HepG2 (cell line): ENCODE data around the gene SELENOI. TPM values are rescaled to one million over a fixed set of nuclear protein-coding genes. Genes with fewer than 3 reads are reported as not detected.

Experiments used
- ATAC-seq: fragments of 200-7000 bp; cut with Tn5 transposase; 3 replicates; pipeline ENCODE4 v1.9.1; 2020; ENCODE audit warnings: mild to moderate bottlenecking, moderate library complexity
- BruUV-seq: library from RNA; stranded (reverse); fragments of 400-500 nt; replicated peaks from 2 replicates; lab custom pipeline; 2021; lab: Mats Ljungman, UMichigan
- CTCF ChIA-PET: fragments of 300-600 bp; formaldehyde crosslinking; extraction: SDS; loops from one replicate; lab custom pipeline; 2021; ENCODE audit warnings: low total read pairs, inconsistent platforms, low intra/inter-chr PET ratio; lab: Yijun Ruan, JAX
- POLR2A ChIA-PET: fragments of 350-600 bp; sonication (Branson Sonifier 250); formaldehyde crosslinking; loops from one replicate; lab custom pipeline; 2020; ENCODE audit warnings: antibody characterized with exemption, inconsistent platforms; lab: Yijun Ruan, JAX
- DNase-seq: peaks from one replicate; pipeline ENCODE4 v3.0.0-alpha.2; 2015; ENCODE audit warnings: low spot score
- FAIRE-seq: peaks from 3 replicates; lab custom pipeline; 2011; peaks lifted over from hg19 to GRCh38; lab: Jason Lieb, UNC
- H2AFZ ChIP-seq: one replicate; pipeline ENCODE4 v1.6.1; 2011; ENCODE audit warnings: low read length, inconsistent platforms
- H3K27ac ChIP-seq: fragments of 300-600 bp; 3 replicates; pipeline ENCODE4 v1.8.0; 2011; ENCODE audit warnings: mixed run types, mild to moderate bottlenecking, mixed read lengths, low read length, inconsistent platforms; ENCODE audit not compliant: insufficient read depth; ENCODE audit errors: extremely low read length
- H3K27me3 ChIP-seq, 2 experiments: fragments of 200-600 bp in 1 of 2; 2 replicates in 1 of 2; 3 replicates in 1 of 2; pipeline versions ENCODE4 v1.6.0 to v1.8.0; 2011; ENCODE audit warnings: low read length in 2 of 2, mild to moderate bottlenecking in 2 of 2, moderate library complexity in 2 of 2, inconsistent platforms in 1 of 2; ENCODE audit not compliant: insufficient read depth in 2 of 2, control insufficient read depth in 1 of 2
- H3K36me3 ChIP-seq, 2 experiments: fragments of 200-600 bp in 1 of 2; replicated peaks in 1 of 2; 2 replicates in 1 of 2; 3 replicates in 1 of 2; pipeline versions ENCODE4 v1.5.1 to v1.8.0; 2011; ENCODE audit warnings: low read length in 2 of 2, inconsistent platforms in 1 of 2; ENCODE audit not compliant: insufficient read depth in 2 of 2, control insufficient read depth in 1 of 2
- H3K4me1 ChIP-seq: 2 replicates; pipeline ENCODE4 v1.5.1; 2012; ENCODE audit warnings: low read length, inconsistent platforms; ENCODE audit not compliant: insufficient read depth
- H3K4me2 ChIP-seq: 2 replicates; pipeline ENCODE4 v1.6.0; 2011; ENCODE audit warnings: low read depth, low read length, inconsistent platforms
- H3K4me3 ChIP-seq, 3 experiments: fragments of 200-600 bp in 1 of 3; sonication (generic), shearing (Covaris generic) in 1 of 3; replicated peaks in 1 of 3; 2 replicates each; pipeline ENCODE4 v1.5.1; 2011 to 2016; ENCODE audit warnings: low read length in 3 of 3, inconsistent platforms in 2 of 3, low read depth in 2 of 3, mild to moderate bottlenecking in 2 of 3, control low read depth in 1 of 3, mixed read lengths in 1 of 3; ENCODE audit not compliant: insufficient read depth in 1 of 3
- H3K79me2 ChIP-seq: one replicate; pipeline ENCODE4 v1.6.1; 2011; ENCODE audit warnings: low read length, inconsistent platforms; ENCODE audit not compliant: insufficient read depth
- H3K9ac ChIP-seq: 2 replicates; pipeline ENCODE4 v1.6.0; 2011; ENCODE audit warnings: mild to moderate bottlenecking, low read depth, low read length, inconsistent platforms; ENCODE audit not compliant: insufficient read depth
- H3K9me3 ChIP-seq: 2 replicates; pipeline ENCODE4 v1.5.1; 2012; ENCODE audit warnings: mild to moderate bottlenecking, low read length
- H4K20me1 ChIP-seq: 2 replicates; pipeline ENCODE4 v1.6.0; 2011; ENCODE audit warnings: inconsistent platforms, mild to moderate bottlenecking, low read length, moderate library complexity; ENCODE audit not compliant: insufficient read depth
- ATM ChIP-seq: fragments of 450-650 bp; IDR thresholded peaks from 2 replicates; pipeline ENCODE4 v1.7.1; 2017; ENCODE audit warnings: mild to moderate bottlenecking, borderline replicate concordance
- ELF3 ChIP-seq: IDR thresholded peaks from 2 replicates; pipeline ENCODE4 v1.6.1; 2016; ENCODE audit warnings: missing genetic modification reagents, missing compliant biosample characterization
- KDM5A ChIP-seq: fragments of 200-600 bp; sonication (generic); IDR thresholded peaks from 2 replicates; pipeline ENCODE4 v1.7.0; 2018; ENCODE audit warnings: antibody characterized with exemption, mild to moderate bottlenecking, low read length, borderline replicate concordance
- MBD4 ChIP-seq: IDR thresholded peaks from 2 replicates; pipeline ENCODE4 v1.6.1; 2012; ENCODE audit warnings: low read length, inconsistent platforms, borderline replicate concordance
- NFIC ChIP-seq: IDR thresholded peaks from 2 replicates; pipeline ENCODE4 v1.6.1; 2012; ENCODE audit warnings: mild to moderate bottlenecking, low read length, inconsistent platforms
- RBM22 ChIP-seq: fragments of 200-400 bp; formaldehyde crosslinking; optimal IDR thresholded peaks from 2 replicates; pipeline ENCODE3; 2017; ENCODE audit warnings: mild to moderate bottlenecking, low read length, moderate library complexity
- REL ChIP-seq: sonication (generic); formaldehyde crosslinking; conservative IDR thresholded peaks from 2 replicates; pipeline ENCODE4 v1.8.0; 2022; ENCODE audit warnings: mild to moderate bottlenecking, missing genetic modification reagents, moderate library complexity
- SIN3A ChIP-seq: IDR thresholded peaks from 2 replicates; pipeline ENCODE4 v1.6.1; 2011; ENCODE audit warnings: low read depth, mild to moderate bottlenecking, control low read depth, low read length, borderline replicate concordance
- SP1 ChIP-seq, 2 experiments: fragments of 450-650 bp in 1 of 2; sonication (generic) in 1 of 2; formaldehyde crosslinking in 1 of 2; IDR thresholded peaks; 2 replicates each; pipeline versions ENCODE4 v1.4.0 to v1.6.1; 2016 to 2020; ENCODE audit warnings: missing genetic modification reagents in 1 of 2
- TRAFD1 ChIP-seq: sonication (generic); formaldehyde crosslinking; IDR thresholded peaks from 2 replicates; pipeline ENCODE4 v1.5.1; 2020; ENCODE audit warnings: missing genetic modification reagents, mild to moderate bottlenecking, borderline replicate concordance
- ZBTB39 ChIP-seq: sonication (generic); formaldehyde crosslinking; IDR thresholded peaks from 2 replicates; pipeline ENCODE4 v1.5.0; 2020; ENCODE audit warnings: missing genetic modification reagents
- ZFP36L2 ChIP-seq: sonication (generic); formaldehyde crosslinking; IDR thresholded peaks from 2 replicates; pipeline ENCODE4 v1.4.0; 2020; ENCODE audit warnings: missing genetic modification reagents
- ZMYM2 ChIP-seq: sonication (generic); formaldehyde crosslinking; IDR thresholded peaks from 2 replicates; pipeline ENCODE4 v1.8.0; 2022; ENCODE audit warnings: mild to moderate bottlenecking, missing genetic modification reagents
- ZNF124 ChIP-seq: sonication (generic); formaldehyde crosslinking; IDR thresholded peaks from 2 replicates; pipeline ENCODE4 v1.4.0; 2020; ENCODE audit warnings: missing genetic modification reagents
- ZNF205 ChIP-seq: IDR thresholded peaks from 2 replicates; pipeline ENCODE4 v1.6.1; 2018; ENCODE audit warnings: missing biosample characterization, missing genetic modification reagents
- ZNF30 ChIP-seq: sonication (generic); formaldehyde crosslinking; IDR thresholded peaks from 2 replicates; pipeline ENCODE4 v1.5.0; 2020; ENCODE audit warnings: mild to moderate bottlenecking, missing genetic modification reagents
- ZNF343 ChIP-seq: sonication (generic); formaldehyde crosslinking; IDR thresholded peaks from 2 replicates; pipeline ENCODE4 v1.4.0; 2020; ENCODE audit warnings: mild to moderate bottlenecking, missing genetic modification reagents
- ZNF362 ChIP-seq: sonication (generic); formaldehyde crosslinking; IDR thresholded peaks from 2 replicates; pipeline ENCODE4 v1.4.0; 2020; ENCODE audit warnings: missing genetic modification reagents, mild to moderate bottlenecking, borderline replicate concordance
- ZNF432 ChIP-seq: sonication (generic); formaldehyde crosslinking; IDR thresholded peaks from 2 replicates; pipeline ENCODE4 v1.5.0; 2020; ENCODE audit warnings: missing genetic modification reagents, mild to moderate bottlenecking, borderline replicate concordance
- ZNF589 ChIP-seq: sonication (generic); formaldehyde crosslinking; conservative IDR thresholded peaks from 2 replicates; pipeline ENCODE4 v1.8.0; 2022; ENCODE audit warnings: mild to moderate bottlenecking, moderate library complexity, missing genetic modification reagents
- WGBS: methylation state at CpG from one replicate; pipeline ENCODE4 v1.1.6; 2017; ENCODE audit warnings: low lambda C conversion rate; 5-methylcytosine and 5-hydroxymethylcytosine counted together
- in situ Hi-C: cut with HindIII; loops from 2 replicates; pipeline ENCODE4 v1.10.0; 2017; ENCODE audit warnings: low pct_unique_long_range_greater_than_20kb; ENCODE audit not compliant: extremely low pct_ligation_motif_present
- intact Hi-C: fragments of 100-400 bp; cut with micrococcal nuclease; formaldehyde crosslinking; loops from one replicate; pipeline ENCODE4 v1.10.0; 2022; ENCODE audit not compliant: unreplicated experiment
- polyA plus RNA-seq, 8 experiments: library from polyadenylated mRNA; depleted of rRNA in 3 of 8; stranded (reverse) in 7 of 8; unstranded in 1 of 8; fragments of >200 nt; fragmentation: Illumina TruSeq in 4 of 8; extraction: Trizol in 4 of 8; gene quantifications; 2 replicates each; pipeline versions ENCODE4 v1.2.1 to v1.2.3, GENCODE V29; 2011 to 2016; ENCODE audit warnings: low read depth in 4 of 8, missing spikeins in 1 of 8, mixed read lengths in 1 of 8; ENCODE audit not compliant: insufficient read depth in 1 of 8
- total RNA-seq, 5 experiments: library from RNA; depleted of rRNA; stranded (reverse); fragments of >200 nt; fragmentation: Illumina TruSeq; extraction: Trizol; gene quantifications; 2 replicates each; pipeline ENCODE4 v1.2.3, GENCODE V29; 2016; ENCODE audit warnings: low read depth in 1 of 5

Gene SELENOI
- total and polyA plus RNA-seq, 2 of the 13 experiments (the other 11 are each of a cell fraction or from before 2014, with no cell fraction given) = 27.7 to 60.3 TPM

- FAIRE-seq (no peak), ATAC-seq (no peak), DNase-seq (no peak)
- in situ Hi-C loops = loop anchor here (25.0 kb wide), 1 partner anchor 358 kb away; the partner anchor contains the start of gene KIF3C
- peak overlapping the region; percentile 98 for H3K9ac ChIP-seq
- peak overlapping the region; percentile 95 for H3K4me2 ChIP-seq
- H3K27me3 ChIP-seq = no peaks in the 10 kb centered on the region; a peak in 1 of 5 replicates
- peak overlapping the region; percentile 70 to 96 (median 91) for H3K4me3 ChIP-seq
- no peak overlapping the region for H2AFZ ChIP-seq
- ChIA-PET CTCF (no interaction called here), POLR2A (interaction anchor here (0.6 to 3.1 kb wide), 24 partner anchors 8 to 1097 kb away, joined by 3 to 52 read pairs (median 4); partner anchors contain the start of genes ASXL2, HADHA, HADHB and KIF3C)
- H3K36me3 ChIP-seq = no peaks in the 10 kb centered on the region
- H3K27ac ChIP-seq = peak overlapping the region; percentile 97
- H3K4me1 ChIP-seq = peaks cover 63% of the 10 kb centered on the region
- peaks cover 60% of the 10 kb centered on the region for H3K79me2 ChIP-seq
- intact Hi-C loops = loop anchor here (5.0 kb wide), 1 partner anchor 122 kb away; no protein-coding TSS in a partner anchor
- H3K9me3 ChIP-seq = no peaks in the 10 kb centered on the region
- BruUV-seq = TSS peak; percentile 98
- H4K20me1 ChIP-seq = peaks cover 9% of the 10 kb centered on the region
- WGBS = under 1% methylated on average over 9 of the region's 9 CpGs
- TF ChIP-seq KDM5A (peak; percentile 57; the same call in 1 of the 2 replicates), ZNF343 (0 out of 2 replicates have a peak, but pooled peaks have one; percentile 10), ZNF124 (CRISPR knock-in tag) (0 out of 2 replicates have a peak, but pooled peaks have one; percentile 14), ZFP36L2 (CRISPR knock-in tag) (no peak), ELF3 (CRISPR knock-in tag) (0 out of 2 replicates have a peak, but pooled peaks have one; percentile 1), ZNF589 (CRISPR knock-in tag) (0 out of 2 replicates have a peak, but pooled peaks have one; percentile 25), ZNF205 (CRISPR knock-in tag) (no peak), MBD4 (0 out of 2 replicates have a peak, but pooled peaks have one; percentile 73), ATM (no peak), ZNF30 (CRISPR knock-in tag) (0 out of 2 replicates have a peak, but pooled peaks have one; percentile 72), ZMYM2 (0 out of 2 replicates have a peak, but pooled peaks have one; percentile 8), ZNF432 (CRISPR knock-in tag) (peak; percentile 86; the same call in 1 of the 2 replicates), SP1 (IDR thresholded peaks at IDR 0.05) (no peak), SP1 (CRISPR knock-in tag; IDR thresholded peaks at IDR 0.05) (no peak), TRAFD1 (0 out of 2 replicates have a peak, but pooled peaks have one; percentile 39), SIN3A (no peak), REL (CRISPR knock-in tag) (peak; percentile 72; the same call in 1 of the 2 replicates), ZBTB39 (0 out of 2 replicates have a peak, but pooled peaks have one; percentile 57), ZNF362 (no peak), RBM22 (peak; percentile 50), NFIC (0 out of 2 replicates have a peak, but pooled peaks have one; percentile 50)
Observed at GRCh38 chr2:26345283-26345544, 729 bp upstream of the SELENOI start.
